Thyroid gland (tissue), 4 donors: Measurements from ENCODE around the gene KCNH6.

ENCODE experiments used
- CTCF ChIP-seq, 6 experiments: fragments of 200-600 bp in 3 of 6; fragments of 450-650 bp in 3 of 6; sonication (generic) in 3 of 6; IDR thresholded peaks; one replicate each; pipeline ENCODE4 v1.5.1; 2016 to 2019; ENCODE audit warnings: antibody characterized with exemption in 6 of 6, mild to moderate bottlenecking in 2 of 6, inconsistent platforms in 1 of 6, moderate library complexity in 1 of 6
- POLR2A ChIP-seq, 2 donors: fragments of 450-650 bp; IDR thresholded peaks; one replicate each; pipeline ENCODE4 v1.6.1; 2017; ENCODE audit warnings: antibody characterized with exemption in 2 of 2, mild to moderate bottlenecking in 2 of 2, moderate library complexity in 1 of 2

GRCh38 chr17:63592797-63593196 lies 69.6 kb downstream of the KCNH6 start:
- TF ChIP-seq CTCF (IDR thresholded peaks at IDR 0.05), result no peak
- TF ChIP-seq POLR2A (IDR thresholded peaks at IDR 0.05), result no peak
